ENCODE data around the gene LRFN2. TPM values are rescaled to one million over a fixed set of nuclear protein-coding genes. Genes with fewer than 3 reads are reported as not detected.
A peak's percentile ranks its signal among the peaks of the same experiment; 100 is the strongest.

The LRFN2 gene
- polyA plus RNA-seq, 1 of the 3 experiments (the other 2 are of a cell fraction) = 0.02 TPM

- TF ChIP-seq RAD21 (IDR thresholded peaks at IDR 0.05; ENCODE audit: low read length) (no peak), JUND (IDR thresholded peaks at IDR 0.05) (no peak), EZH2phosphoT487 (IDR thresholded peaks at IDR 0.05; ENCODE audit: borderline replicate concordance, low read depth) (no peak), YY1 (IDR thresholded peaks at IDR 0.05; ENCODE audit: low read depth) (no peak), TAF1 (IDR thresholded peaks at IDR 0.05; ENCODE audit: borderline replicate concordance, low read depth, low read length) (no peak), FOSL2 (IDR thresholded peaks at IDR 0.05; ENCODE audit: borderline replicate concordance, low read depth) (no peak), MXI1 (IDR thresholded peaks at IDR 0.05; ENCODE audit: low read depth, low read length) (no peak), MAX (IDR thresholded peaks at IDR 0.05; ENCODE audit: low read depth) (no peak), REST (IDR thresholded peaks at IDR 0.05; ENCODE audit: low read depth, low read length) (no peak), TEAD4 (IDR thresholded peaks at IDR 0.05; ENCODE audit: borderline replicate concordance, insufficient read depth) (no peak)
- Histone ChIP-seq H2AFZ (ENCODE audit: low read depth) (no peak overlapping the region), H3K9me2 (no peaks in the 10 kb centered on the region), H3K9ac (no peak overlapping the region), H4K20me1 (ENCODE audit: insufficient read depth) (no peaks in the 10 kb centered on the region), H3K27ac (ENCODE audit: low read depth in 2 of 2, low read length in 1 of 2) (no peak overlapping the region), H3K9me3 (no peaks in the 10 kb centered on the region), H3K4me3 (ENCODE audit: low read depth in 2 of 2, low read length in 1 of 2) (no peak overlapping the region), H3K36me3 (replicated peaks in 1 of 2; ENCODE audit: control insufficient read depth in 1 of 2, insufficient read depth in 2 of 2, low read length in 1 of 2) (no peaks in the 10 kb centered on the region), H3K4me1 (ENCODE audit: control insufficient read depth in 1 of 2, insufficient read depth in 2 of 2, low read depth in 1 of 2, low read length in 1 of 2) (peaks cover 0 to 56% of the 10 kb centered on the region in 2 experiments; a peak in 2 of 4 replicates), H3K4me2 (no peak overlapping the region), H3K27me3 (ENCODE audit: insufficient read depth) (no peaks in the 10 kb centered on the region), H3F3A (replicated peaks; ENCODE audit: insufficient read depth) (no peaks in the 10 kb centered on the region), H3K79me2 (ENCODE audit: insufficient read depth) (no peaks in the 10 kb centered on the region)
- ChIA-PET CTCF (no interaction called here), POLR2A (no interaction called here)
- no peak for DNase-seq
- 45% methylated on average over 1 of the region's 1 CpG for WGBS (ENCODE audit: low lambda C conversion rate)
Observed at GRCh38 chr6:40419377-40419776, 167.8 kb downstream of the LRFN2 start.

- TF ChIP-seq FOXM1 (IDR thresholded peaks at IDR 0.05; ENCODE audit: low read depth) = no peak
- no peak for TF ChIP-seq GABPA (IDR thresholded peaks at IDR 0.05; ENCODE audit: low read depth)
- TF ChIP-seq MAX (IDR thresholded peaks at IDR 0.05; ENCODE audit: low read depth) = no peak
- no peak for TF ChIP-seq FOXJ3 (CRISPR knock-in tag; IDR thresholded peaks at IDR 0.05)
- TF ChIP-seq ZBTB33 (IDR thresholded peaks at IDR 0.05; ENCODE audit: borderline replicate concordance, low read depth) = no peak
- TF ChIP-seq MEF2A (IDR thresholded peaks at IDR 0.05; ENCODE audit: borderline replicate concordance, low read depth) = no peak
- no peak for TF ChIP-seq SIN3A (IDR thresholded peaks at IDR 0.05; ENCODE audit: borderline replicate concordance, low read depth, low read length)
- no peak for TF ChIP-seq JUND (IDR thresholded peaks at IDR 0.05)
- TF ChIP-seq SMC3 (IDR thresholded peaks at IDR 0.05; ENCODE audit: low read depth, low read length) = no peak
- no peak for TF ChIP-seq CHD2 (IDR thresholded peaks at IDR 0.05; ENCODE audit: low read length, partially characterized antibody)
- no peak for TF ChIP-seq MXI1 (IDR thresholded peaks at IDR 0.05; ENCODE audit: low read depth, low read length)
- no peak for TF ChIP-seq RAD21 (IDR thresholded peaks at IDR 0.05; ENCODE audit: low read length)
- no peak for TF ChIP-seq NFIC (IDR thresholded peaks at IDR 0.05; ENCODE audit: borderline replicate concordance)
- no peak for TF ChIP-seq EZH2phosphoT487 (IDR thresholded peaks at IDR 0.05; ENCODE audit: borderline replicate concordance, low read depth)
- TF ChIP-seq, protein P1, sequence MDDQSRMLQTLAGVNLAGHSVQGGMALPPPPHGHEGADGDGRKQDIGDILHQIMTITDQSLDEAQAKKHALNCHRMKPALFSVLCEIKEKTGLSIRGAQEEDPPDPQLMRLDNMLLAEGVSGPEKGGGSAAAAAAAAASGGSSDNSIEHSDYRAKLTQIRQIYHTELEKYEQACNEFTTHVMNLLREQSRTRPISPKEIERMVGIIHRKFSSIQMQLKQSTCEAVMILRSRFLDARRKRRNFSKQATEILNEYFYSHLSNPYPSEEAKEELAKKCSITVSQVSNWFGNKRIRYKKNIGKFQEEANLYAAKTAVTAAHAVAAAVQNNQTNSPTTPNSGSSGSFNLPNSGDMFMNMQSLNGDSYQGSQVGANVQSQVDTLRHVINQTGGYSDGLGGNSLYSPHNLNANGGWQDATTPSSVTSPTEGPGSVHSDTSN (IDR thresholded peaks at IDR 0.05) = no peak
- TF ChIP-seq RXRA (IDR thresholded peaks at IDR 0.05; ENCODE audit: borderline replicate concordance, low read depth) = no peak
- Histone ChIP-seq H3K4me3 (ENCODE audit: low read depth in 2 of 2, low read length in 1 of 2) (no peak overlapping the region), H3K27me3 (ENCODE audit: insufficient read depth) (no peaks in the 10 kb centered on the region), H2AFZ (ENCODE audit: low read depth) (no peak overlapping the region), H3K9me2 (no peaks in the 10 kb centered on the region), H4K20me1 (ENCODE audit: insufficient read depth) (no peaks in the 10 kb centered on the region), H3K27ac (ENCODE audit: low read depth in 2 of 2, low read length in 1 of 2) (peak overlapping the region in 1 of 2 experiments; percentile 55; a peak in 1 of 4 replicates), H3K36me3 (replicated peaks in 1 of 2; ENCODE audit: control insufficient read depth in 1 of 2, insufficient read depth in 2 of 2, low read length in 1 of 2) (no peaks in the 10 kb centered on the region), H3K4me1 (ENCODE audit: control insufficient read depth in 1 of 2, insufficient read depth in 2 of 2, low read depth in 1 of 2, low read length in 1 of 2) (peaks cover 0 to 66% of the 10 kb centered on the region in 2 experiments; a peak in 2 of 4 replicates), H3K9ac (no peak overlapping the region), H3K79me2 (ENCODE audit: insufficient read depth) (no peaks in the 10 kb centered on the region), H3K9me3 (no peaks in the 10 kb centered on the region), H3K4me2 (no peak overlapping the region), H3F3A (replicated peaks; ENCODE audit: insufficient read depth) (no peaks in the 10 kb centered on the region)
- WGBS (ENCODE audit: low lambda C conversion rate) = 95% methylated on average over 5 of the region's 9 CpGs
- ChIA-PET POLR2A (interaction anchor here (0.6 to 1.0 kb wide), 2 partner anchors 9 to 22 kb away, joined by 3 to 4 read pairs; no protein-coding TSS in a partner anchor), CTCF (interaction anchor here (1.4 kb wide), 1 partner anchor 171 kb away, joined by 6 read pairs; no protein-coding TSS in a partner anchor)
- no peak for DNase-seq
Observed at GRCh38 chr6:40417031-40417430, 170.1 kb downstream of the LRFN2 start.
